AG04449 (cell line): ENCODE results near the gene AS3MT.
"Not testable (repeated sequence)": the region's sequence is repeated elsewhere in the genome, so short reads cannot be mapped to it uniquely, and the experiment has no call there.

ENCODE experiments used
- CTCF ChIA-PET: fragments of 350-600 bp; formaldehyde crosslinking; extraction: SDS; loops from one replicate; lab custom pipeline; 2021; ENCODE audit warnings: antibody characterized with exemption; lab: Yijun Ruan, JAX
- POLR2A ChIA-PET: fragments of 400-600, 350-600 bp; formaldehyde crosslinking; extraction: SDS; loops from one replicate; lab custom pipeline; 2020; ENCODE audit warnings: antibody characterized with exemption, inconsistent platforms; lab: Yijun Ruan, JAX
- DNase-seq: peaks from one replicate; pipeline ENCODE4 v3.0.0-alpha.2; 2010; ENCODE audit warnings: low read depth, low spot score
- H3K4me3 ChIP-seq: 2 replicates; pipeline ENCODE4 v1.5.1; 2011; ENCODE audit warnings: low read depth, mild to moderate bottlenecking, control low read depth, low read length
- TF ChIP-seq, protein P1 (sequence below): IDR thresholded peaks from one replicate; pipeline ENCODE4 v1.5.1; 2011; ENCODE audit warnings: mild to moderate bottlenecking, moderate library complexity, low read length, control low read depth, inconsistent platforms; ENCODE audit not compliant: insufficient read depth; ENCODE audit errors: missing control alignments

The AS3MT gene

DNA sequence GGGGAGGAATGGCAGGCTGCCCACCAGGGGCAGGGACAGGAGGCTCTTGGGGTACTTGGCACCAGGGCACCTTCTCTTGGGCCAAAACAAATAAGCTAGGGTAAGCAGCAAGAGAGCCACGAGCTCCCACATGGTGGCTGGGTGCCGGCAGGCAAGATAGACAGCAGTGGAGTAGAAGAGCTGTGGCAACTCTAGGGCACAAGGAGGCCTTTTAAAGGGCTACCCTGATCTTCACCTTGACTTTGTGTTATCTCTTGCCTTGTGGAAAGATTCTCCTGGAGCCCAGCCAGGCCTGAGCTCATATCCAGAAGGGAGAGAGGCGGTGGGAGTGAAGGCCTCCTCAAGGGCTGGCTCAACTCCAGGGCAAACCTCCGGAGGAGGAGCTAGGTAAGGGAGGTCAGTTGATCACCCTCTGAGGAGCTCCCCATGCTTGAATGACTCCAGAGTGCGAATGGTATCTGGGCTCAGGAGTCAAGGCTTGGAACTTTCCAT, 32.0 kb upstream of the AS3MT start, which contains the start of gene CYP17A1:
Gene CYP17A1 (minus strand): TSS at position 184 of the 492 bp plus-strand sequence. CDS start 52 bp downstream, at position 132.
- ChIA-PET POLR2A (interaction anchor here (0.7 kb wide), 1 partner anchor 91 kb away, joined by 3 read pairs; no protein-coding TSS in a partner anchor), CTCF (interaction anchor here (0.7 to 14.1 kb wide), 11 partner anchors 10 to 496 kb away, joined by 3 to 355 read pairs (median 7); partner anchors contain the start of gene CNNM2)
- TF ChIP-seq, protein P1, sequence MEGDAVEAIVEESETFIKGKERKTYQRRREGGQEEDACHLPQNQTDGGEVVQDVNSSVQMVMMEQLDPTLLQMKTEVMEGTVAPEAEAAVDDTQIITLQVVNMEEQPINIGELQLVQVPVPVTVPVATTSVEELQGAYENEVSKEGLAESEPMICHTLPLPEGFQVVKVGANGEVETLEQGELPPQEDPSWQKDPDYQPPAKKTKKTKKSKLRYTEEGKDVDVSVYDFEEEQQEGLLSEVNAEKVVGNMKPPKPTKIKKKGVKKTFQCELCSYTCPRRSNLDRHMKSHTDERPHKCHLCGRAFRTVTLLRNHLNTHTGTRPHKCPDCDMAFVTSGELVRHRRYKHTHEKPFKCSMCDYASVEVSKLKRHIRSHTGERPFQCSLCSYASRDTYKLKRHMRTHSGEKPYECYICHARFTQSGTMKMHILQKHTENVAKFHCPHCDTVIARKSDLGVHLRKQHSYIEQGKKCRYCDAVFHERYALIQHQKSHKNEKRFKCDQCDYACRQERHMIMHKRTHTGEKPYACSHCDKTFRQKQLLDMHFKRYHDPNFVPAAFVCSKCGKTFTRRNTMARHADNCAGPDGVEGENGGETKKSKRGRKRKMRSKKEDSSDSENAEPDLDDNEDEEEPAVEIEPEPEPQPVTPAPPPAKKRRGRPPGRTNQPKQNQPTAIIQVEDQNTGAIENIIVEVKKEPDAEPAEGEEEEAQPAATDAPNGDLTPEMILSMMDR, result no peak
- no peak for DNase-seq
- no peak within 1 kb of the TSS for H3K4me3 ChIP-seq

DNA sequence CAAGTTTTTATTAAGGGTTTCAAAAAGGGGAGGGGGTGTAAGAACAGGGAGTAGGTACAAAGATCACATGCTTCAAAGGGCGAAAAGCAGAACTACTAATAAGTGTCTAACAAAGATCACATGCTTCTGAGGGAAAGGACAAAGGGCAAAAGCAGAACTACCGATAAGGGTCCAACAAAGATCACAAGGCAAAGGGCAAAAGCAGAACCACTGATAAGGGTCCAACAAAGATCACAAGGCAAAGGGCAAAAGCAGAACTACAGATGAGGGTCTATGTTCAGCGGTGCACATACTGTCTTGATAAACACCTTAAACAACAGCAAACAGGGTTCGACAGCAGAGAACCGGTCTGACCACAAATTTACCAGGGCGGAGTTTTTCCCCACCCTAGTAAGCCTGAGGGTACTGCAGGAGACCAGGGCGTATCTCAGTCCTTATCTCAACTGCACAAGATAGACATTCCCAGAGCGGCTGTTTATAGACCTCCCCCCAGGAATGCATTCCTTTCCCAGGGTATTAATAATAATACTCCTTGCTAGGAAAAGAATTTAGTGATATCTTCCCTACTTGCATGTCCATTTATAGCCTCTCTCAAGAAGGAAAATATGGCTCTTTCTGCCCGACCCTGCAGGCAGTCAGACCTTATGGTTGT, 30.9 kb upstream of the AS3MT start:
- CTCF ChIA-PET, result interaction anchor here (1.0 to 14.1 kb wide), 6 partner anchors 9 to 495 kb away, joined by 3 to 355 read pairs (median 16); no protein-coding TSS in a partner anchor

DNA sequence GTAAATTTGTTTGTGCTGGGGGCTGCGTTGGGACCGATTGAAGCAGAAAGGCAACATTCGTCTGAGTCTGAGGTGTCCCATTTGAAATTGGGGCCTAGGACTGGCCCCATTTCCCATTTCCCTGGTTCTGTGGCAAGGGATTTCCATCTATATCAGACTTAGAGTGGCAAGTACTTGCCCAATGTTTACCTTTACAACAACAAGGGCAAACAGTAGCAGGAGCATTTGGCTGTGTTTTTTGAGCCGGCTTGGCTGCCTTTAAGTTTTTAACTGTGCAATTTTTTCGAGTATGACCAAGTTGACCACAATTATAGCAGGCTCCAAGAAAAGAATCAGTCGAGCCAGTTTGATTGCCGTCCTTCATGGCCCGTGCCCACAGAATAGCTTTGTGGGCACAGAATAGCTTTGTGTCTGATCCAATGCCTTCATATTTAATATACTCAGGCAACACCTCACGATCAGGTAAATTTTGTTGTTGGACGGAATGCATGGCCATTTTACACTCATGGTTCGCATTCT, 27.4 kb upstream of the AS3MT start:
- no peak for DNase-seq
- H3K4me3 ChIP-seq, result no peak overlapping the region
- TF ChIP-seq, protein P1, result no peak
- ChIA-PET POLR2A (no interaction called here), CTCF (interaction anchor here (0.7 to 1.0 kb wide), 3 partner anchors 60 to 75 kb away, joined by 3 to 4 read pairs (median 3); no protein-coding TSS in a partner anchor)

More for the DNA sequence above, 30.9 kb upstream of the AS3MT start:
- POLR2A ChIA-PET, DNase-seq, H3K4me3 ChIP-seq: not testable (repeated sequence)

DNA sequence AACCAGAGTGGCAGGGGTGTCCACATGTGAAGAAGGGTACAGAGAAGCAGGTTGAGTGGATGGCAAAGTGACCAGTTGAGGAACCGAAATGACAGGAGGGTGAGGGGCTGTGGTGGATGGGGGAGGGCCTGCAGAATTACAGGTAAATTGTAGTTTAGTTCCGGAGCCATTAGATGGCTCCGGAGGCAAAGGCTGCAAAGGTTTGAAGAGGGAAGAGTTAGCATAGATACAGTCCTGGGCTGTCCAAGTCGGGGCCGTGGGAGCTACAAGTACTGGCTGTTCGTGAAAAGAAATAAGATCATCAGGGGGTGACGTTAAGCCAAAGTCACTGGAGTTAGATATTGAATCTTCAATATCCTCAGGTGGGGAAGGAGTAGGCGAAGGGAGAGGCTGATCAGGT, 26.1 kb upstream of the AS3MT start:
- CTCF ChIA-PET, result interaction anchor here (1.5 kb wide), 1 partner anchor 59 kb away, joined by 6 read pairs; no protein-coding TSS in a partner anchor
- H3K4me3 ChIP-seq, DNase-seq, POLR2A ChIA-PET: not testable (repeated sequence)

DNA sequence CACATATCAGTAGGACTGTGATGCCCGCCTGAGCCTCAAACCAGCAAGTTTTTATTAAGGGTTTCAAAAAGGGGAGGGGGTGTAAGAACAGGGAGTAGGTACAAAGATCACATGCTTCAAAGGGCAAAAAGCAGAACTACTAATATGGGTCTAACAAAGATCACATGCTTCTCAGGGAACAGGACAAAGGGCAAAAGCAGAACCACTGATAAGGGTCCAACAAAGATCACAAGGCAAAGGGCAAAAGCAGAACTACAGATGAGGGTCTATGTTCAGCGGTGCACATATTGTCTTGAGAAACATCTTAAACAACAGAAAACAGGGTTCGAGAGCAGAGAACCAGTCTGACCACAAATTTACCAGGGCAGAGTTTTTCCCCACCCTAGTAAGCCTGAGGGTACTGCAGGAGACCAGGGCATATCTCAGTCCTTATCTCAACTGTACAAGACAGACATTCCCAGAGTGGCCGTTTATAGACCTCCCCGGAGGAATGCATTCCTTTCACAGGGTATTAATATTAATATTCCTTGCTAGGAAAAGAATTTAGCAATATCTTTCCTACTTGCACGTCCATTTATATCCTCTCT, 25.0 kb upstream of the AS3MT start:
- CTCF ChIA-PET, result interaction anchor here (1.5 to 6.4 kb wide), 2 partner anchors 9 to 57 kb away, joined by 6 to 57 read pairs; partner anchors contain the start of gene CYP17A1
- POLR2A ChIA-PET, DNase-seq, H3K4me3 ChIP-seq: not testable (repeated sequence)

DNA sequence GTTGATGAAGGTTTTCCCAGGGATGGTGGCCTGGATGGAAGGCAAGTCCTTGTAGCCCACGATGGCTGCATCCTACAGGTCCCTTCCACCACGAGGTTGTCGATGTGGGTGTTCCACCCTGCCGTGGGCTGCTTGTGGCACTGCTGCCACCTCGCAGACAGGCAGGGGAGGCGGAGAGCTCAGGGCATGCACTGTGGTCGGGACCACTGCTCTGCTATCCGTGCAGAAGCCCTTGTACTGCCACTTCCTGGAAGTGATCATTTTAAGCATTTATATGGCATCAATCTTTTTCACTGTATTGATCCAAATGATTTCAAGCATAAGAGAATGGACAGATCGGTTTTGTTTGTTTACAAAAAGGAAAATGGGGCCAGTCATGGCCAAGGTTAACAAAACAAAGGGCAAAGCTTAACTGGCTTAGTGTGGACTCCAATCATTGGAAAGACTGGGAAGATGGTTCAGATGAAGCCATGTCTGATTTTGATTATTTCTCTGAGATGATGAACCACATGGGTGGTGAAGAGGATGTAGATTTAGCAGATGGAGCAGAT, 23.8 kb upstream of the AS3MT start:
- no peak overlapping the region for H3K4me3 ChIP-seq
- no peak for DNase-seq
- TF ChIP-seq, protein P1, result no peak
- ChIA-PET POLR2A (no interaction called here), CTCF (interaction anchor here (0.6 to 6.4 kb wide), 3 partner anchors 10 to 418 kb away, joined by 4 to 57 read pairs (median 10); partner anchors contain the start of gene CYP17A1)

DNA sequence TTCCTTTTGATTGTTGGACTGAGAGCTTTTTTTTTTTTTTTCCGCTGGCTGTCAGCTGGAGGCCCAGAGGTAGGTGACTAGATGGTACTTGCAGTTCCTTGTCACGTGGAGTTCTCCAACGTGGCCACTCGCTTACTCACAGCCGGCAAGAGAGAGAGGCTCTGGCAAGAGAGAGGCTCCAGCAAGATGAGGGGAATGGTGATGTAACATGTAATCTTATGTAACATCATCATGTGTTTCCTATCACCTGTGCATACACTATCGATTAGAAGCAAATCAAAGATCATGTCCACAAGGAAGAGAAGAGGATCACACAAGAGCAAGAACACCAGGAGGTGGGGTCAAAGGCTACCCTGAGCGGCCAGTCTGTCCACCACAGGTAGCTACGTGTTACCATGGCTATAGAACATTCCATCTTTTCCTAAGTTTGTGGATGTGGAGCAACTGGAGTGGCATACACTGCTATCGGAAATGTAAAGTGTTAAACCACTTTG, 19.2 kb upstream of the AS3MT start:
- ChIA-PET CTCF (interaction anchor here (0.7 to 6.4 kb wide), 3 partner anchors 15 to 97 kb away, joined by 4 to 57 read pairs (median 18); partner anchors contain the start of gene CYP17A1), POLR2A (no interaction called here)
- no peak overlapping the region for H3K4me3 ChIP-seq
- TF ChIP-seq, protein P1, result no peak
- no peak for DNase-seq

DNA sequence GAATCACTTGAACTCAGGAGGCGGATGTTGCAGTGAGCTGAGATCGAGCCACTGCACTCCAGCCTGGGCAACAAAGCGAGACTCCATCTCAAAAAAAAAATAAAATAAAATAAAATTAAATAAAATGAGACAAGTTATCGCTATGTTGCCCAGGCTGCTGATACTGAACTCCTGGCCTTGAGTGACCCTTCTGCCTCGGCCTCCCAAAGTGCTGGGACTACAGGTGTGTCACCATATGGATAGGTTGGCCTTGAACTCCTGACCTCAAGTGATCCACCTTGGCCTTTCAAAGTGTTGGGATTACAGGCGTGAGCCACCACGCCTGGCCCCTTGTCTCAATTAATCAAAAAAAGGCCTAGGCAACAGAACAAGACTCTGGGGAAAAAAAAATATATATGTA, 16.0 kb upstream of the AS3MT start:
- DNase-seq, POLR2A ChIA-PET, H3K4me3 ChIP-seq: not testable (repeated sequence)
- CTCF ChIA-PET, result interaction anchor here (1.1 kb wide), 1 partner anchor 18 kb away, joined by 3 read pairs; no protein-coding TSS in a partner anchor

DNA sequence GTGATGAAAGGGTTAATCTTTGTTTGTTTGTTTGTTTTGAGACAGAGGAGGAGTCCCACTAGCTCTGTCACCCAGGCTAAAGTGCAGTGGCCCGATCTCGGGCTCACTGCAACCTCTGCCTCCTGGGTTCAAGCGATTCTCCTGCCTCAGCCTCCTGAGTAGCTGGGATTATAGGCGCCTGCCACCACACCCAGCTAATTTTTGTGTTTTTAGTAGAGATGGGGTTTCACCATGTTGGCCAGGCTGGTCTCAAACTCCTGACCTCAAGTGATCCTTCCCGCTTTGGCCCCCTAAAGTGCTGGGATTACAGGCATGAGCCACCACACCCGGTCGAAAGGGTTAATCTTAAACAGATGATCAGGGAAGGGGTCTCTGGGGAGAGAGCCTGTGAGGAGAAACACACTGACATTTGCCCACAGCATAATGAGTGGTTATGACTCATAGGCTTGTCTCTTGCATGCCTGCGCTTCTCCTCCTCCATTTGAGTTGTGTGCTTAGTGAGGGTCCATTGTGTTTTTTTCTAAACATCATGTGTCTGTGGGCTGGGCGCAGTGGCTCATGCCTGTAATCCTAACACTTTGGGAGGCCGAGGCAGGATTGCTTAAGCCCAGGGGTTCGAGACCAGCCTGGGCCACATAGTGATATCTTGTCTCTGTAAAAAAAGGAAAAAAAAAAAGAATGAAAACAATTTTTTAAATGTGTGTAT, 13.4 kb upstream of the AS3MT start:
- POLR2A ChIA-PET, result interaction anchor here (1.5 kb wide), 1 partner anchor 13 kb away, joined by 5 read pairs; the partner anchor contains the start of gene AS3MT

More for the DNA sequence above, 13.4 kb upstream of the AS3MT start:
- CTCF ChIA-PET, result interaction anchor here (0.7 to 1.7 kb wide), 4 partner anchors 18 to 62 kb away, joined by 3 to 10 read pairs (median 4); partner anchors contain the start of genes CNNM2 and CYP17A1
- not testable (repeated sequence) for H3K4me3 ChIP-seq
- DNase-seq, result peak; percentile 82
